NB4 (cell line): ENCODE measurements around the gene FGF2.

Source experiments
- CTCF ChIP-seq: IDR thresholded peaks from one replicate; pipeline ENCODE4 v1.5.1; 2012; ENCODE audit warnings: low read depth, low read length
- MAX ChIP-seq: IDR thresholded peaks from 2 replicates; pipeline ENCODE4 v1.6.1; 2011; ENCODE audit warnings: low read depth, low read length
- MYC ChIP-seq: IDR thresholded peaks from 2 replicates; pipeline ENCODE4 v1.6.1; 2011; ENCODE audit warnings: low read depth, low read length
- POLR2A ChIP-seq: IDR thresholded peaks from 2 replicates; pipeline ENCODE4 v1.6.1; 2011; ENCODE audit warnings: mild to moderate bottlenecking; ENCODE audit not compliant: insufficient read length; ENCODE audit errors: extremely low read depth

GRCh38 chr4:122921300-122921699, 94.7 kb downstream of the FGF2 start:
- no peak for TF ChIP-seq CTCF
- TF ChIP-seq POLR2A: no peak
- TF ChIP-seq MAX: no peak
- no peak for TF ChIP-seq MYC
